Effector memory CD4-positive, alpha-beta T cell (primary cell): ENCODE results near the gene EPB41L5.
A peak's percentile ranks its signal among the peaks of the same experiment; 100 is the strongest.
"Not testable (repeated sequence)": the region's sequence is repeated elsewhere in the genome, so short reads cannot be mapped to it uniquely, and the experiment has no call there.

ENCODE experiments used
- DNase-seq, 3 donors: peaks; one replicate each; pipeline ENCODE4 v3.0.0-alpha.2; 2020
- H3K27ac ChIP-seq: 2 replicates; pipeline ENCODE4 v1.7.0; 2013; ENCODE audit warnings: mild to moderate bottlenecking, low read length, moderate library complexity; ENCODE audit not compliant: insufficient read depth, poor library complexity, severe bottlenecking
- H3K27me3 ChIP-seq: replicated peaks from 2 replicates; pipeline ENCODE4 v1.7.0; 2013; ENCODE audit warnings: mild to moderate bottlenecking, low read length; ENCODE audit not compliant: insufficient read depth, control insufficient read depth, poor library complexity, severe bottlenecking
- H3K36me3 ChIP-seq: 2 replicates; pipeline ENCODE4 v1.7.0; 2013; ENCODE audit warnings: mild to moderate bottlenecking, low read length, moderate library complexity; ENCODE audit not compliant: control insufficient read depth, insufficient read depth
- H3K4me1 ChIP-seq: 2 replicates; pipeline ENCODE4 v1.7.0; 2013; ENCODE audit warnings: low read length, mild to moderate bottlenecking; ENCODE audit not compliant: control insufficient read depth, insufficient read depth, poor library complexity, severe bottlenecking
- H3K4me3 ChIP-seq: 2 replicates; pipeline ENCODE4 v1.7.0; 2013; ENCODE audit warnings: low read length, low read depth, mild to moderate bottlenecking; ENCODE audit not compliant: insufficient read depth, poor library complexity, severe bottlenecking
- H3K9me3 ChIP-seq: 2 replicates; pipeline ENCODE4 v1.7.0; 2013; ENCODE audit warnings: mild to moderate bottlenecking, low read length, moderate library complexity; ENCODE audit not compliant: control insufficient read depth

Gene EPB41L5

DNA sequence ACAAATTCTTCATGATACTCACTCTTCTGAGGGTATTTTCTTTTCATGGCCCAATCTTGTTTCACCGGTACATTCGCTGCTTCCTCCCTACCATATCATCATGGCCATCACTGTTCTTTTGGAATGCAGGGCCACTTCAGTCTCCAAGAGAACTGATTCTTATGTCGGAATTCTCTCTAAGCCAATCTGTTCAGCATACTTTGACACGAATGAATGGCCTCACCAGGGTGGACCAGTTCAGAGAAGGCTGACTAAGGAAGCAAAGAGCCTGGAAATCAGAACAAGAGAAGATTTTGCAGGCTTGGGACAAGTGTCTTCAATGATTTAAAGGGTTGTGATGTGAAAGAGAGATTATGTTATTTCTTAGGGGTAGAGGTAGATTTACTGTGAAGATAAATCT lies 5.0 kb upstream of the EPB41L5 start:
- H3K4me1 ChIP-seq, result no peaks in the 10 kb centered on the region
- H3K36me3 ChIP-seq, result no peaks in the 10 kb centered on the region
- no peaks in the 10 kb centered on the region for H3K27me3 ChIP-seq
- H3K27ac ChIP-seq, result no peak overlapping the region
- no peak for DNase-seq
- no peak overlapping the region for H3K4me3 ChIP-seq
- H3K9me3 ChIP-seq, result no peaks in the 10 kb centered on the region

DNA sequence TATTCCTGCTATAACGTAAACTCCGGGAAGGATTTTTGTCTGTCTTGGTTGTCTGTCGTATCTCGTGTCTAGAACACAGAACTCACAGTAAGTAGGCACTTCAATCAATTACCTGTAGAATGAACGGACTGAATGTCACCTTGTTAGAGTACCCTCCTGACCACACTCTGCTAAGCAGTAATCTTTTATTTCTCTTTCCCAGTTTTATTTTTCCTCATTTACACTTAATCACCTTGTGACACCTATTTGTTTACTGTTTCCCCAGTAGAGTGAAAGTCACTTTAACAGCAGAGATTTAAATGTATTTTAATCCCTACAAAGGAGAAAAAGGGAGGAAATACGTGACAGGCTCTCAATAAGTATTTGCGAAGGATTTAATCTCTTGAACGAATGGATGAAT lies 514 bp upstream of the EPB41L5 start:
- no peaks in the 10 kb centered on the region for H3K36me3 ChIP-seq
- H3K27ac ChIP-seq, result no peak overlapping the region
- no peak for DNase-seq
- no peaks in the 10 kb centered on the region for H3K9me3 ChIP-seq
- peaks cover 5% of the 10 kb centered on the region for H3K4me1 ChIP-seq
- no peaks in the 10 kb centered on the region for H3K27me3 ChIP-seq
- H3K4me3 ChIP-seq, result peak overlapping the region; percentile 77

DNA sequence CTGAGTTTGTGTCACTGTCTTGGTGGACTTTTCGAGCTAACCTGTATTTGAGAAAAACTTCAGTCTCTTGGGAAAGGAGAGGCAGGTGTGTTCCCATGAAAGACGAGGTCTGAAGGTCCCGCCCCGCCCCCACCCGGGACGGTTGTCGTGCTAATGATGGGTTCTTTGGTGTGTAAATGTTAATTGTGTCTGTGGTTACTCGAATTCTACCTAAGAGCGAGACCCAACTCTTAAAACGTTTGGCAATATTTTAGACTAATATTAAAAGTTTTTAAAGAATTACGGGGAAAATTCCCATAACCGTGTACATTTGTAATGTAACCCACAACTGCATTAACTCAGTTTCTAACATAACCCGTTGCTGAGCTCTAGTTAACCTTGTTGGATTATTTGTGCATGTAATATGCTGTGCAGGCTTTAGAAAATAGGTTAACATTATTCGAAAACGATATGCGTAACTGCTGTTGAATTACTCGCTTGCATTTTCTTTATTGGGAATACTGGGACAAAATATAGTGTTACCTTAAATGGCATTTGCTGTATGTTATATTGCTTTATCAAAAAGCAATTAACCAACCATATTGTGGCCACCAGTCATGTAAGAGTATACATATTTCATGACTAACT lies 833 bp downstream of the EPB41L5 start:
- Histone ChIP-seq H3K4me1 (peaks cover 5% of the 10 kb centered on the region), H3K27ac (peak overlapping the region; percentile 58), H3K27me3 (no peaks in the 10 kb centered on the region), H3K36me3 (no peaks in the 10 kb centered on the region), H3K9me3 (no peaks in the 10 kb centered on the region), H3K4me3 (peak overlapping the region; percentile 77)
- no peak for DNase-seq

DNA sequence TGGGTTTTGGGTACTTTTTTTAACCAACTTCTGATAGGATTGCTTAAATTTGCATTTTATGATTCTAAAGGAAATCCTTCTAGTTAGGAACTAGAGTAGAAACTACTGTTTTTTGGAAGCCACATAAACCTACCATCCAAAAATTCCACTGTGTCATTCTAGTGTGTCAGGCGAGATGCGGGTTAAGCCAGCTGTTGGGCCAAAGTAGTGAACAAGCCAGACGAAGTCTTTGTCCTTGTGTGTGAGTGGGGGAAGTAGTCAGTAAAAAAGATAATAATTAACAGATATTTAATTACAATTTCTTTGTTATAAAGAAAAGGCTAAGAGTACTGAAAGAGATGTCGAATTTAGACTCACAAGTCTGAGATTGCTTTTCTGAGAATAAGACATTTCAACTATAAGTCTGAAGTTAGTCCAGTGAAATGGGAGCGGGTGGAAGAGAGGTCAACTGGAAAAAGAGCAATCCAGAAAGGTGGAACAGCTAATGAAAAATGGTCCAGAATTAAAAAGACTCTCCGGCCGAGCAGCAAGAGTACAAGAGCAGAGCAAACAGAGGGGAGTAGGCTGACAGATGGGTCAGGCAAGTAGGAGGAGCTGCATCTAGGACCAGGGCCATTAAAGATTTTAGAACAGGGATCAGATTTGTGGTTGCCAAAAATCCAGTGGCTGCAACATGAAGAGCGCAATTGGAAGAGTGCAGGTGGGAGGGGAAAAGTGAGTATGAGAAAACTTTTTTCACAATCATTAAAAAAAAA lies 1.5 kb downstream of the EPB41L5 start:
- peaks cover 5% of the 10 kb centered on the region for H3K4me1 ChIP-seq
- no peaks in the 10 kb centered on the region for H3K9me3 ChIP-seq
- DNase-seq, result no peak
- H3K27ac ChIP-seq, result no peak overlapping the region
- no peak overlapping the region for H3K4me3 ChIP-seq
- H3K36me3 ChIP-seq, result no peaks in the 10 kb centered on the region
- no peaks in the 10 kb centered on the region for H3K27me3 ChIP-seq

DNA sequence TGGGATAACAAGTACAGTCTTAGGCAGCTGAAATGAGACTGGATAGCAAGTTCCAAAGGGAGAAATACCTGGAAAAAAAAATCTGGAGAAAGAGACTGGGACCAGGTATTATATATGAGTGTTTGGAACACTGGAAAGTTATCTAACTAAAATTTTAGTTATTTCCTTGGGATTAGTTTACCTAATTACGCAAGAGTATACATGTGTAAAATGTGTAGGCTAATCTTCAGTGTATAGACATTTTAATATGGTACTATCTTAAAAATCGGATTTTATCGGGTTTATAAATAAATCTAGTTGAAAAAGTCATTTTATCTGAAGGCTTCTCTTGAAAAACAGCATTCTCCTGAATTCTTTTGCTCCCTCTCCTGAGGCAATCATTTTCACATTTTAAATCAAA lies 3.9 kb downstream of the EPB41L5 start:
- DNase-seq, result no peak
- H3K9me3 ChIP-seq, result no peaks in the 10 kb centered on the region
- no peaks in the 10 kb centered on the region for H3K36me3 ChIP-seq
- no peaks in the 10 kb centered on the region for H3K27me3 ChIP-seq
- no peak overlapping the region for H3K4me3 ChIP-seq
- peaks cover 5% of the 10 kb centered on the region for H3K4me1 ChIP-seq
- no peak overlapping the region for H3K27ac ChIP-seq

DNA sequence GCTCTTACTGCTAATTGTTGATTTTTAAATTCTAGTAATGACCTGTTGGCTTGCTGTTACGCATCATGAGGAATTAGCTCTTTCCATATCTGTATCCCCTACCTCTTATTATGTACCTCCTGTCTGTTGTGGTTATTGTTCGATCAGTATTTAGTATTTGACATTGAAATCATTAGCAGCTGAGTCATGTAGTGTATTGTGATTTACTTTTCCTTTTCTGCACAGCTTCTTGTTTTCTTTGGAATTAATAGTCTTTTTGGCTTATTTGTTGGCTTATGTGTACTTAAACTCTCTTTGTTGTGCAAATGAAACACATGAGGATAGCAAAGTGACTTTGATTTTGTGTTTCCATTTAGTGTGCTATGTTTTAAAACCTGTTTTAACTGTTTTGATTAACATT lies 4.3 kb downstream of the EPB41L5 start:
- no peak for DNase-seq

DNA sequence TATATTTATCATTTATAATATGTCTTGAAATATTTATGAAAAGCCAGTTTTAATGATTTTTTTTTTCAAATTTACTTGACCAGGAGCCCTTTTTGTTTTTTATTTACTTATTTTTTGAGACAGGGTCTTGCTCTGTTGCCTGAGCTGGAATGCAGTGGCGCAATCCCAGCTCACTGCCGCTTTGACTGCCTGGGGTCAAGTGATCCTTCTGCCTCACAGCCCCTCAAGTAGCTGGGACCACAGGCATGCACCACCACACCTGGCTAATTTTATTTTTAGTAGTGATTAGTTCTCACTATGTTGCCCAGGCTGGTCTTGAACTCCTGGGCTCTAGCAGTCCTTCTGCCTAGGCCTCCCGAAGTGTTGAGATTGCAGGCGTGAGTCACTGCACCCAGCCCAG lies 5.7 kb downstream of the EPB41L5 start:
- H3K4me3 ChIP-seq, result no peak overlapping the region
- H3K27ac ChIP-seq, result no peak overlapping the region
- H3K9me3 ChIP-seq, result no peaks in the 10 kb centered on the region
- peaks cover 4% of the 10 kb centered on the region for H3K4me1 ChIP-seq
- no peaks in the 10 kb centered on the region for H3K27me3 ChIP-seq
- no peaks in the 10 kb centered on the region for H3K36me3 ChIP-seq
- no peak for DNase-seq

More for the DNA sequence above, 4.3 kb downstream of the EPB41L5 start:
- H3K27me3 ChIP-seq, result no peaks in the 10 kb centered on the region
- H3K4me1 ChIP-seq, result peaks cover 5% of the 10 kb centered on the region
- H3K9me3 ChIP-seq, result no peaks in the 10 kb centered on the region
- H3K4me3 ChIP-seq, result no peak overlapping the region
- no peaks in the 10 kb centered on the region for H3K36me3 ChIP-seq
- no peak overlapping the region for H3K27ac ChIP-seq

DNA sequence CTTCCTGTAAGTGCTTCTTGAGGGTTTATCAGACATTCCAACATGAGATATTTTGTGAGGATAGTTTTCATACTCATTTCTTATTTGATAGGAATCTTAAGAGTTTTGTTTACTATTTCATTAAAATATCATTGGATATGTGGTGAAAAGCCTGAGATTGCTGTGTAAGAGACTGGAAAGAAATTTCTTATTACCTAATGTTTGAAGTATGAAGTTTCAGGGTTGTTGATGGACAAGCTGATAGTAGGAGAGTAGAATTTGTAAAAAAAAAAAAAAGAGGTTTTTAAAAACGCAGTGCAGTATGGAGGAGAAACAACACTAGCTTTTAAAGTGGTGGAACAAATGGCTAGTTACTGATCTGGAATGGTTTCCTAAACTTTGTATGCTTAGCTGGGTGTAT lies 7.7 kb downstream of the EPB41L5 start:
- Histone ChIP-seq H3K4me1 (no peaks in the 10 kb centered on the region), H3K4me3 (no peak overlapping the region), H3K36me3 (no peaks in the 10 kb centered on the region), H3K27ac (no peak overlapping the region), H3K27me3 (no peaks in the 10 kb centered on the region), H3K9me3 (no peaks in the 10 kb centered on the region)
- no peak for DNase-seq

DNA sequence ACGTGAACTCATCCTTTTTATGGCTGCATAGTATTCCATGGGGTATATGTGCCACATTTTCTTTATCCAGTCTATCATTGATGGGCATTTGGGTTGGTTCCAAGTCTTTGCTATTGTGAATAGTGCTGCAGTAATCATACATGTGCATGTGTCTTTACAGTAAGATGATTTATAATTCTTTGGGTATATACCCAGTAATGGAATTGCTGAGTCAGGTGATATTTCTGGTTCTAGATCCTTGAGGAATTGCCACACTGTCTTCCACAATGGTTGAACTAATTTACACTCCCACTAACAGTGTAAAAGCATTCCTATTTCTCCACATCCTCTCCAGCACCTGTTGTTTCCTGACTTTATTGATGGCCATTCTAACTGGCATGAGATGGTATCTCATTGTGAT lies 9.6 kb downstream of the EPB41L5 start:
- not testable (repeated sequence) for DNase-seq, H3K4me3 ChIP-seq, H3K4me1 ChIP-seq

DNA sequence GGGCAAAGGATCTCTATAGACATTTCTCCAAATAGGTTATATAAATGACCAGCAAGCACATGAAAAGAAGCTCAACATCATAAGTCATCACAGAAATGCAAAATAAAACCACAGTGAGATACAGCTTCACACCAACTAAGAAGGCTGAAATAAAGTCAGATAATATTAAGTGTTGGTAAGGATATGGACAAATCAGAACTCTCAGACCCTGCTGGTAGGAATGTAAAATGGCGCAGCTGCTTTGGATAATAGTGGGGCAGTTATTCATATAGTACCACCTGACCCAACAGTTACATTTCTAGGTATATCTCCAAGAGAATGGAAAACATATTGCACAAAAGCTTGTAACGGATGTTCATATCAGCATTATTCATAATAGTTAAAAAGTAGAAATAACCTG lies 14.0 kb downstream of the EPB41L5 start:
- H3K36me3 ChIP-seq, result no peaks in the 10 kb centered on the region
- no peak overlapping the region for H3K4me3 ChIP-seq
- no peak for DNase-seq
- H3K27me3 ChIP-seq, result no peaks in the 10 kb centered on the region
- no peaks in the 10 kb centered on the region for H3K9me3 ChIP-seq
- no peak overlapping the region for H3K27ac ChIP-seq
- no peaks in the 10 kb centered on the region for H3K4me1 ChIP-seq

More for the DNA sequence above, 9.6 kb downstream of the EPB41L5 start:
- H3K27ac ChIP-seq, H3K27me3 ChIP-seq, H3K9me3 ChIP-seq, H3K36me3 ChIP-seq: not testable (repeated sequence)
